Endodermal cell (in vitro differentiated cells): ENCODE data around the gene LEFTY1. TPM values are rescaled to one million over a fixed set of nuclear protein-coding genes. Genes with fewer than 3 reads are reported as not detected.

ENCODE experiments used
- DNase-seq: peaks from one replicate; pipeline ENCODE4 v3.0.0-alpha.2; 2017
- H3K27ac ChIP-seq: 2 replicates; pipeline ENCODE4 v1.5.1; 2013; ENCODE audit warnings: mild to moderate bottlenecking, low read depth, low read length, moderate library complexity
- H3K27me3 ChIP-seq: 2 replicates; pipeline ENCODE4 v1.6.1; 2013; ENCODE audit warnings: mild to moderate bottlenecking, low read length, moderate library complexity; ENCODE audit not compliant: insufficient read depth, control insufficient read depth, poor library complexity, severe bottlenecking
- H3K36me3 ChIP-seq: 2 replicates; pipeline ENCODE4 v1.7.0; 2013; ENCODE audit warnings: mild to moderate bottlenecking, low read length, moderate library complexity; ENCODE audit not compliant: control insufficient read depth, insufficient read depth
- H3K4me1 ChIP-seq: one replicate; pipeline ENCODE4 v1.7.0; 2013; ENCODE audit warnings: low read length; ENCODE audit not compliant: control insufficient read depth, insufficient read depth
- H3K4me3 ChIP-seq: 2 replicates; pipeline ENCODE4 v1.5.1; 2013; ENCODE audit warnings: mild to moderate bottlenecking, low read length, moderate library complexity
- H3K9ac ChIP-seq: 2 replicates; pipeline ENCODE4 v1.6.1; 2013; ENCODE audit warnings: mild to moderate bottlenecking, low read length, moderate library complexity; ENCODE audit not compliant: poor library complexity, severe bottlenecking; ENCODE audit errors: extremely low read depth
- H3K9me3 ChIP-seq: 2 replicates; pipeline ENCODE4 v1.6.1; 2013; ENCODE audit warnings: mild to moderate bottlenecking, low read length, moderate library complexity; ENCODE audit not compliant: control insufficient read depth
- H3K27ac Mint-ChIP-seq: 2 replicates; pipeline ENCODE4 v1.8.0; 2020; ENCODE audit warnings: mixed read lengths
- H3K27me3 Mint-ChIP-seq: 2 replicates; pipeline ENCODE4 v1.8.0; 2021; ENCODE audit warnings: mild to moderate bottlenecking, mixed read lengths; ENCODE audit not compliant: insufficient read depth
- H3K36me3 Mint-ChIP-seq: 2 replicates; pipeline ENCODE4 v1.8.0; 2020; ENCODE audit warnings: low read depth, mixed read lengths
- H3K4me1 Mint-ChIP-seq: 2 replicates; pipeline ENCODE4 v1.8.0; 2020; ENCODE audit warnings: mixed read lengths
- H3K4me3 Mint-ChIP-seq: 2 replicates; pipeline ENCODE4 v1.8.0; 2020; ENCODE audit warnings: mild to moderate bottlenecking, moderate library complexity, mixed read lengths
- H3K9me3 Mint-ChIP-seq: 2 replicates; pipeline ENCODE4 v1.8.0; 2020; ENCODE audit warnings: mild to moderate bottlenecking, mixed read lengths
- CTCF ChIP-seq: fragments of 200-600 bp; sonication (generic); conservative IDR thresholded peaks from 2 replicates; pipeline ENCODE4 v1.5.0; 2021; ENCODE audit warnings: antibody characterized with exemption, mild to moderate bottlenecking
- WGBS, 2 experiments: methylation state at CpG; one replicate each; pipeline versions ENCODE4 v1.1.5 to v1.1.7; 2013; ENCODE audit warnings: missing lambda C conversion rate in 2 of 2, mixed read lengths in 1 of 2; ENCODE audit not compliant: insufficient coverage in 1 of 2, insufficient read length in 1 of 2; 5-methylcytosine and 5-hydroxymethylcytosine counted together
- total RNA-seq, 2 donors: library from RNA; stranded (reverse); fragmentation: NEBNext Ultra II Directional in 1 of 2; extraction: Animal tissue kit (Norgen Biotek cat#: 25700) in 1 of 2; gene quantifications; 2 replicates in 1 of 2; 3 replicates in 1 of 2; pipeline ENCODE4 v1.2.1, GENCODE V29; 2021

LEFTY1 gene
- total RNA-seq, 2 donors from 2014 or later: 76.0 to 660 TPM

DNA sequence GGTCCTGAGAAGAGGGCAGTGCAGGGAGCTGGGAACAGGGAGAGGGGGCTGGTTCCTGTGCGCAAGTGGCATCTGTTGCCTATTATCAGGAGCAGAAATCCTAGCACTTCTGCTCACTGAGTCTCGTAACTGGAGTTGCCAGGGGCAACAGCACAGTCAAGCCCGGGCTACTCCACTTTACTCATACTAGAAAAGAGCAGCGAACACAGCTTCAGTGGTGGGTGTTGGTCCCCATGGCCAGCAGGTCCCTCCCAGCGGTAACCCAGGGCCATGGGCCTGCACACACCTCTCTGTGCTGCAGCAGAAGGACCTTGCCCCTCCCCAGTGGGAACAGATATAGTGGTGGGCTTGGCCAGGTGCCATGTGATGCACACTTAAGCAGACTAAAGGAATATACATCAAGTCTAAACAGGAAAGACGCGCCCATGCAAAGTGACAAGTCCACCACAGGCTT is 26.6 kb upstream of the LEFTY1 start:
- H3K36me3 Mint-ChIP-seq: peaks cover 31% of the 10 kb centered on the region
- peak; percentile 47 for DNase-seq
- H3K27ac Mint-ChIP-seq: no peak overlapping the region
- Histone ChIP-seq H3K27me3 (no peaks in the 10 kb centered on the region), H3K36me3 (peaks cover 23% of the 10 kb centered on the region), H3K27ac (peak overlapping the region; percentile 46), H3K4me1 (peaks cover 3% of the 10 kb centered on the region), H3K9me3 (no peaks in the 10 kb centered on the region), H3K4me3 (no peak overlapping the region), H3K9ac (no peak overlapping the region)
- H3K27me3 Mint-ChIP-seq: no peaks in the 10 kb centered on the region
- no peak overlapping the region for H3K4me3 Mint-ChIP-seq
- peaks cover 14% of the 10 kb centered on the region for H3K4me1 Mint-ChIP-seq
- 89 to 92% methylated on average over 2 to 7 of the region's 7 CpGs for WGBS, 2 experiments
- H3K9me3 Mint-ChIP-seq: no peaks in the 10 kb centered on the region
- TF ChIP-seq CTCF: no peak

DNA sequence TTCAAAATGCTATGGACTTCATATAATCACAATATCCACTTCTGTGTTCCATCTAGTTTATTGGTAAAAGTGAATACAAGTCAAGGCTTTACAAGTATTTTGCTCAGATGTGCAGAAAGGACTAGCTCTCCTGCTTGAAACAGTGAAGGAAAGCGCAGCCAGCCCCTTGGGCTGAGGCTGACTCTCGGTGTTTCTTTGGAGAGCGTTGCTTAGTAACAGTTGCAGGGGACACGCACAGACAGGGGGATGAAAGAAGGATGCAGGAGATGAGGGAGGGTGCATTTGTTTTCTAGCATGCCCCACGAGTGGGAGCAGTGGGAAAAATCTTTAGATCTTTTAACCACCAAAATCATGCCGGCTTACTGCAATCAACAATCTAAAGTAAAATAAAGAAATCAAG is 26.0 kb upstream of the LEFTY1 start:
- Histone ChIP-seq H3K4me1 (peaks cover 9% of the 10 kb centered on the region), H3K27ac (peak overlapping the region; percentile 46), H3K9ac (no peak overlapping the region), H3K36me3 (peaks cover 17% of the 10 kb centered on the region), H3K9me3 (no peaks in the 10 kb centered on the region), H3K27me3 (no peaks in the 10 kb centered on the region), H3K4me3 (no peak overlapping the region)
- H3K4me1 Mint-ChIP-seq: peaks cover 18% of the 10 kb centered on the region
- H3K27me3 Mint-ChIP-seq: no peaks in the 10 kb centered on the region
- DNase-seq: no peak
- peaks cover 25% of the 10 kb centered on the region for H3K36me3 Mint-ChIP-seq
- no peak for TF ChIP-seq CTCF
- H3K4me3 Mint-ChIP-seq: no peak overlapping the region
- H3K27ac Mint-ChIP-seq: no peak overlapping the region
- WGBS, 2 experiments: 83 to 91% methylated on average over 5 to 6 of the region's 6 CpGs
- no peaks in the 10 kb centered on the region for H3K9me3 Mint-ChIP-seq

GRCh38 chr1:225914391-225914790 is 25.4 kb upstream of the LEFTY1 start:
- H3K9me3 ChIP-seq: no peaks in the 10 kb centered on the region
- H3K9ac ChIP-seq: no peak overlapping the region
- peaks cover 14% of the 10 kb centered on the region for H3K4me1 ChIP-seq
- DNase-seq: no peak
- H3K4me3 ChIP-seq: no peak overlapping the region
- TF ChIP-seq CTCF: no peak
- no peaks in the 10 kb centered on the region for H3K9me3 Mint-ChIP-seq
- H3K36me3 ChIP-seq: peaks cover 11% of the 10 kb centered on the region
- WGBS, 2 experiments: 95 to 100% methylated on average over 1 to 6 of the region's 6 CpGs
- H3K27ac ChIP-seq: no peak overlapping the region
- peaks cover 24% of the 10 kb centered on the region for H3K4me1 Mint-ChIP-seq
- no peak overlapping the region for H3K27ac Mint-ChIP-seq
- peaks cover 19% of the 10 kb centered on the region for H3K36me3 Mint-ChIP-seq
- H3K4me3 Mint-ChIP-seq: no peak overlapping the region
- H3K27me3 ChIP-seq: no peaks in the 10 kb centered on the region
- no peaks in the 10 kb centered on the region for H3K27me3 Mint-ChIP-seq
